ENCODE data around the gene WNK3.

Gene WNK3

GRCh38 chrX:54166915-54167314 lies 190.9 kb downstream of the WNK3 start:
- no peak for DNase-seq (ENCODE audit: low read depth)

DNA sequence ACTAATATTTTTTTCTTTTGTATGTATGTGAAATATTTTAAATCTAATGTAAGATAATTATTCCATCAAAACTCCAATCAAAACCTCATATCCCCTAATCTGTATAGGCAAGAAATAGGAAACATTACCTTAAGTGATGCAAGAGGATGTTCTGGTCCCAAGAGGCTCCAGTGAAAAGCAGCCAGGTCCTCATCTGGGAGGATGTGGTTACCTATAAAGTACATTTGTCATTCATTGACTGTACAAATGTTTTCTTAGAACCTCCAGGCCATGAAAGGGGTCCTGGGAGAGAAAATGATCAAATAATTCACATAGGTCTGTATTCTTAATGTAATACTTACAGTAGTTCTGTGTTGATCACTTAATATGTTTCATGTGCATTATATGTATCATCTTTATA lies 200.3 kb downstream of the WNK3 start:
- DNase-seq (ENCODE audit: low read depth) = no peak
